ENCODE data around the gene MAPK12. TPM values are rescaled to one million over a fixed set of nuclear protein-coding genes. Genes with fewer than 3 reads are reported as not detected.

MAPK12 gene
- total and polyA plus RNA-seq, 2 donors (not counting 1 experiment from before 2014, with no cell fraction given): 16.4 to 30.1 TPM

DNA sequence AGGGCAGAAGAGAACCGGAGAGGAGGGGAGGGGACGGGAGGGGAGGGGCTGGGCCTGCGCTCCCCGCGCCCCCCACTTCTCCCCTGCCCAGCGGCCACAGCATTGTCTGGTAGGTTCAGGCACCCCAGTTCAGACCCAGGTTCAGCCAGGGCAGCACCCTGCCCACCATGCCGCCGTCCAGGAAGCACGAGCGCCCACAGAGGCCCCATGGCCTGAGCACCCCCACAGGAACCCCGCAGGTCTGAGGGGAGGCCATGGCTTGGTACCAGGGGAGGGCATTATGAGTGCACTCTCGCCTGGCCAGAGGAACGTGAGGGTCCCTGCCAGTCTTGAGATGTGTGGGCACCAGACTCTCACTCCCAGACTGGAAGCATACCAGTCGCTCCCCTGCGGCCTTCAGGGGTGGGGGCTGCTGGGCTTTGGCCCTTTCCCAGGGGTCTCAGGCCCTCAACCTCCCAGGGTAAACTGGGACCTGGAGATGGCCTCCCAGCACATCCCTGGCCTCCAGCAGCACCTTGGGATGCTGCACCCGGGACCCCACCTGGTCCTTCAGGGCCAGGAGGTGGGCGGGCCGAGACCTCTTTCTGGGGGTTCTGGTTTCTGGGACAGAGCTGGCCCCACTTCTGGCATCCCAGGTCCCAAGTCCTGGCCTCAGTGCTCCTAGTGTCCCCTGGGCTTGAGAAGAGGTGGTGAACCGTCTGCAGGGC, 46.6 kb upstream of the MAPK12 start:
- Histone ChIP-seq H4K20me1 (ENCODE audit: control insufficient read depth, extremely low read depth, insufficient read depth, low read length) (no peaks in the 10 kb centered on the region), H3K4me1 (ENCODE audit: control insufficient read depth, extremely low read depth, insufficient read depth, low read length) (peaks cover 35% of the 10 kb centered on the region), H3K79me2 (ENCODE audit: control insufficient read depth, insufficient read depth, low read length) (peaks cover 36% of the 10 kb centered on the region), H3K4me2 (ENCODE audit: extremely low read depth, insufficient read depth, low read length) (no peak overlapping the region), H3K9ac (ENCODE audit: insufficient read depth, low read length) (peak overlapping the region; percentile 16), H3K36me3 (ENCODE audit: control insufficient read depth, insufficient read depth, low read length) (peaks cover 9% of the 10 kb centered on the region), H2AFZ (ENCODE audit: low read length) (no peak overlapping the region), H3K4me3 (replicated peaks in 1 of 4; ENCODE audit: control extremely low read depth in 1 of 4, insufficient read depth in 1 of 4, low read depth in 3 of 4, low read length in 4 of 4) (no peak overlapping the region), H3K27ac (ENCODE audit: insufficient read depth, low read length) (no peak overlapping the region), H3K9me3 (ENCODE audit: control insufficient read depth, insufficient read depth, low read depth, low read length) (no peaks in the 10 kb centered on the region), H3K27me3 (ENCODE audit: control insufficient read depth, insufficient read depth, low read length) (no peaks in the 10 kb centered on the region)
- no peak for DNase-seq (ENCODE audit: low read depth in 2 of 2)
- TF ChIP-seq, protein P1, sequence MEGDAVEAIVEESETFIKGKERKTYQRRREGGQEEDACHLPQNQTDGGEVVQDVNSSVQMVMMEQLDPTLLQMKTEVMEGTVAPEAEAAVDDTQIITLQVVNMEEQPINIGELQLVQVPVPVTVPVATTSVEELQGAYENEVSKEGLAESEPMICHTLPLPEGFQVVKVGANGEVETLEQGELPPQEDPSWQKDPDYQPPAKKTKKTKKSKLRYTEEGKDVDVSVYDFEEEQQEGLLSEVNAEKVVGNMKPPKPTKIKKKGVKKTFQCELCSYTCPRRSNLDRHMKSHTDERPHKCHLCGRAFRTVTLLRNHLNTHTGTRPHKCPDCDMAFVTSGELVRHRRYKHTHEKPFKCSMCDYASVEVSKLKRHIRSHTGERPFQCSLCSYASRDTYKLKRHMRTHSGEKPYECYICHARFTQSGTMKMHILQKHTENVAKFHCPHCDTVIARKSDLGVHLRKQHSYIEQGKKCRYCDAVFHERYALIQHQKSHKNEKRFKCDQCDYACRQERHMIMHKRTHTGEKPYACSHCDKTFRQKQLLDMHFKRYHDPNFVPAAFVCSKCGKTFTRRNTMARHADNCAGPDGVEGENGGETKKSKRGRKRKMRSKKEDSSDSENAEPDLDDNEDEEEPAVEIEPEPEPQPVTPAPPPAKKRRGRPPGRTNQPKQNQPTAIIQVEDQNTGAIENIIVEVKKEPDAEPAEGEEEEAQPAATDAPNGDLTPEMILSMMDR (conservative IDR thresholded peaks at IDR 0.05 in 1 of 2, IDR thresholded peaks at IDR 0.05 in 1 of 2; ENCODE audit: low read depth in 1 of 2, low read length in 2 of 2): no peak
- no peak for TF ChIP-seq EZH2 (IDR thresholded peaks at IDR 0.05; ENCODE audit: low read length, missing control alignments)

DNA sequence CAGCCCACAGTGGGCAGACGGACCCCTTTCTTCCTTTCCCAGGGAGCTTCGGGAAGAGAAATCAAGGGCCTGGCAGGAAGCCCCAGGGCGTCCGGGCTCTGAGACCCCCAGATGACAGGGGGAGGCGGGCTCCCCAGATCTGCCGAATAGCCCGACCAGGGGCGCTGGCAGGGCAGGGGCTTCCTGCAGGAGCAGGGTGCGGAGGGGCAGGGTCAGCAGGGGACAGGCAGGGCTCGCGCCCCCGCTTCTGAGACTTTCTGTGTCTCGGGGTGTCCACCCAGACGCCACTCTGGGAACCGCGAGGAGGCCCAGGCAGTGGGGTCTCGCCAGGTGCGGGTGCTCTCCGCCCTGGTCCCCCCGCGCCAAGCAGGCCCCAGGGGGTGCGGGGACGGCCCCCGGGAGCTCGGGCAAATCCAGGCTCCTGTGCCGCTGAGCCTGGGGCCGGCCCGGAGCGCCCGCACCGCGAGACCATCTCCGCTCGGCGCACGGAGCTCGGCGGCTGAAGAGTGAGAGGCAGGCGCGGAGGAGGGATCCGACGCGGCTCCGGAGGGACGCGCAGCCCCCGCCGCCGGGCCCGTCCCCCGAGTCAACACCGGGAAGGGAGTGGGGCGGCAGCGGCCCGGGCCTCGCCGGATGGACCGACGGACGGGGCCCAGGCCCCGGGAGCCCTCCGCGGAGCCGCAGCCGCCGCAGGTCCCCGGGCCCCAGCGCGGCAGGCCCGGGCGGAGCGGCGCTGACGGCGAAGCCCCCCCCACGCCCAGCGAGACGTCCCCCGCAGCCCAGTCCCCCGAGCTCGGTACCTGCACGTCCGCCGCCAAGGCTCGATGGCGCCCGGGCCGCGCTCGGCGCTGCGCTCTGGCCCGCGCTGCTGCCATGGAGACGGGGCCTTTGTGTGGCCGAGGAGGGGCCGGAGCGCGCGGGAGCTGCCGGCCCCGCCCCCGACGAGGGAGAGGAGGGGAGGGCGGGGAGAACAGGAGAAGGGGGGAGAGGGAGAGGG, 45.6 kb upstream of the MAPK12 start, which contains the start of gene PLXNB2:
Gene PLXNB2, minus strand, starts transcription at position 894 of the 997 bp plus-strand sequence. CDS start 17,062 bp downstream, outside the sequence.
- Histone ChIP-seq H3K4me3 (replicated peaks in 1 of 4; ENCODE audit: control extremely low read depth in 1 of 4, insufficient read depth in 1 of 4, low read depth in 3 of 4, low read length in 4 of 4) (peak within 1 kb of the TSS; percentile 70 to 96 (median 75)), H3K4me2 (ENCODE audit: extremely low read depth, insufficient read depth, low read length) (peak within 1 kb of the TSS; percentile 52), H3K9me3 (ENCODE audit: control insufficient read depth, insufficient read depth, low read depth, low read length) (no peaks in the 10 kb centered on the region), H3K4me1 (ENCODE audit: control insufficient read depth, extremely low read depth, insufficient read depth, low read length) (peaks cover 43% of the 10 kb centered on the region), H3K36me3 (ENCODE audit: control insufficient read depth, insufficient read depth, low read length) (peaks cover 10% of the 10 kb centered on the region), H3K27me3 (ENCODE audit: control insufficient read depth, insufficient read depth, low read length) (no peaks in the 10 kb centered on the region), H3K9ac (ENCODE audit: insufficient read depth, low read length) (peak within 1 kb of the TSS; percentile 81), H4K20me1 (ENCODE audit: control insufficient read depth, extremely low read depth, insufficient read depth, low read length) (no peaks in the 10 kb centered on the region), H3K27ac (ENCODE audit: insufficient read depth, low read length) (peak within 1 kb of the TSS; percentile 83), H3K79me2 (ENCODE audit: control insufficient read depth, insufficient read depth, low read length) (peaks cover 46% of the 10 kb centered on the region), H2AFZ (ENCODE audit: low read length) (no peak within 1 kb of the TSS)
- peak; percentile 79 to 87 for DNase-seq (ENCODE audit: low read depth in 2 of 2)
- TF ChIP-seq, protein P1 (conservative IDR thresholded peaks at IDR 0.05 in 1 of 2, IDR thresholded peaks at IDR 0.05 in 1 of 2; ENCODE audit: low read depth in 1 of 2, low read length in 2 of 2): no peak
- TF ChIP-seq EZH2 (IDR thresholded peaks at IDR 0.05; ENCODE audit: low read length, missing control alignments): no peak

All from fibroblast of lung (primary cell).